Cardiac fibroblast (primary cell): Measurements from ENCODE around the gene TCF4.

Source experiments
- DNase-seq, 2 donors: peaks; one replicate each; pipeline versions ENCODE4 v3.0.0 to v3.0.0-alpha.2; 2010; ENCODE audit warnings: low read depth in 2 of 2
- H3K4me3 ChIP-seq, 2 donors: replicated peaks in 1 of 2; 1 replicate in 1 of 2; 2 replicates in 1 of 2; pipeline ENCODE4 v1.5.1; 2011; ENCODE audit warnings: low read depth in 2 of 2, low read length in 2 of 2, mild to moderate bottlenecking in 2 of 2, moderate library complexity in 1 of 2
- CTCF ChIP-seq: IDR thresholded peaks from one replicate; pipeline ENCODE4 v1.5.1; 2011; ENCODE audit warnings: low read depth, mild to moderate bottlenecking, low read length, inconsistent platforms

The TCF4 gene

GRCh38 chr18:55186588-55186987 is 401.4 kb downstream of the TCF4 start:
- H3K4me3 ChIP-seq = no peak overlapping the region

GRCh38 chr18:55185391-55185790 is 402.6 kb downstream of the TCF4 start:
- peak in 1 of 2 donors; percentile 20 for DNase-seq
- TF ChIP-seq CTCF = no peak
- H3K4me3 ChIP-seq = no peak overlapping the region

More at GRCh38 chr18:55186588-55186987, 401.4 kb downstream of the TCF4 start:
- TF ChIP-seq CTCF = no peak
- no peak for DNase-seq

GRCh38 chr18:55179835-55180234 is 408.2 kb downstream of the TCF4 start:
- H3K4me3 ChIP-seq = no peak overlapping the region
- TF ChIP-seq CTCF = no peak
- peak; percentile 51 to 63 for DNase-seq

- H3K4me3 ChIP-seq = no peak overlapping the region
- no peak for TF ChIP-seq CTCF
- DNase-seq = peak in 1 of 2 donors; percentile 2
Measured at GRCh38 chr18:55179425-55179824, 408.6 kb downstream of the TCF4 start.

- DNase-seq = no peak
- no peak overlapping the region for H3K4me3 ChIP-seq
- TF ChIP-seq CTCF = no peak
Measured at GRCh38 chr18:55173291-55173690, 414.7 kb downstream of the TCF4 start.
